CD4-positive, alpha-beta memory T cell (primary cell): ENCODE measurements around the gene PRDM12. TPM values are rescaled to one million over a fixed set of nuclear protein-coding genes. Genes with fewer than 3 reads are reported as not detected.

Experiments used
- CTCF ChIA-PET: fragments of 350-600 bp; sonication (Branson Sonifier 250); formaldehyde crosslinking; loops from one replicate; lab custom pipeline; 2021; ENCODE audit warnings: inconsistent platforms; ENCODE audit not compliant: partially characterized antibody; lab: Charles Lee
- POLR2A ChIA-PET: fragments of 350-600 bp; sonication (Branson Sonifier 250); formaldehyde crosslinking; loops from one replicate; lab custom pipeline; 2021; ENCODE audit not compliant: partially characterized antibody; lab: Charles Lee
- DNase-seq, 5 donors: peaks; one replicate each; pipeline versions ENCODE4 v3.0.0 to v3.0.0-alpha.2; 2020 to 2022; ENCODE audit warnings: mixed read lengths in 1 of 5
- H3K27ac ChIP-seq: one replicate; pipeline ENCODE4 v1.7.0; 2013; ENCODE audit warnings: low read depth, low read length
- H3K27me3 ChIP-seq: 2 replicates; pipeline ENCODE4 v1.7.0; 2013; ENCODE audit warnings: mild to moderate bottlenecking, low read length, moderate library complexity; ENCODE audit not compliant: insufficient read depth
- H3K36me3 ChIP-seq: 2 replicates; pipeline ENCODE4 v1.7.0; 2013; ENCODE audit warnings: mild to moderate bottlenecking, low read length, moderate library complexity; ENCODE audit not compliant: insufficient read depth
- H3K4me1 ChIP-seq: 2 replicates; pipeline ENCODE4 v1.7.0; 2013; ENCODE audit warnings: mild to moderate bottlenecking, low read length, moderate library complexity; ENCODE audit not compliant: insufficient read depth
- H3K4me3 ChIP-seq, 2 donors: one replicate each; pipeline ENCODE4 v1.7.0; 2013; ENCODE audit warnings: low read length in 2 of 2, mild to moderate bottlenecking in 1 of 2
- H3K9me3 ChIP-seq, 2 donors: one replicate each; pipeline ENCODE4 v1.7.0; 2013; ENCODE audit warnings: low read length in 2 of 2, control low read depth in 1 of 2; ENCODE audit not compliant: control insufficient read depth in 1 of 2
- H3K27ac Mint-ChIP-seq, 7 donors: one replicate each; pipeline ENCODE4 v1.8.0; 2020 to 2021; ENCODE audit warnings: mixed read lengths in 7 of 7, mild to moderate bottlenecking in 6 of 7, inconsistent platforms in 3 of 7, moderate library complexity in 3 of 7
- H3K27me3 Mint-ChIP-seq, 2 donors: one replicate each; pipeline ENCODE4 v1.8.0; 2020 to 2021; ENCODE audit warnings: mixed read lengths in 2 of 2
- H3K36me3 Mint-ChIP-seq, 2 donors: one replicate each; pipeline ENCODE4 v1.8.0; 2020 to 2021; ENCODE audit warnings: mixed read lengths in 2 of 2, inconsistent platforms in 1 of 2, mild to moderate bottlenecking in 1 of 2
- H3K4me1 Mint-ChIP-seq, 4 donors: one replicate each; pipeline ENCODE4 v1.8.0; 2020 to 2021; ENCODE audit warnings: mixed read lengths in 4 of 4, mild to moderate bottlenecking in 1 of 4
- H3K4me3 Mint-ChIP-seq, 8 donors: one replicate each; pipeline ENCODE4 v1.8.0; 2020 to 2021; ENCODE audit warnings: mixed read lengths in 8 of 8, mild to moderate bottlenecking in 7 of 8, moderate library complexity in 6 of 8, inconsistent platforms in 3 of 8
- H3K9me3 Mint-ChIP-seq, 8 donors: one replicate each; pipeline ENCODE4 v1.8.0; 2020 to 2021; ENCODE audit warnings: mixed read lengths in 8 of 8, mild to moderate bottlenecking in 5 of 8, inconsistent platforms in 3 of 8, moderate library complexity in 1 of 8
- intact Hi-C: fragments of 100-400 bp; cut with micrococcal nuclease; formaldehyde crosslinking; loops from one replicate; pipeline ENCODE4 v1.15.1; 2023
- polyA plus RNA-seq, 2 donors: library from polyadenylated mRNA; unstranded; fragments of 300-500 nt; fragmentation: Illumina TruSeq; gene quantifications; one replicate each; pipeline ENCODE4 v1.2.3, GENCODE V29; 2021
- total RNA-seq, 2 experiments: library from RNA; stranded (reverse); gene quantifications; one replicate each; pipeline ENCODE4 v1.2.3, GENCODE V29; 2021

The PRDM12 gene
- total and polyA plus RNA-seq, 4 experiments from 2014 or later, result 0.11 TPM; not detected in 3

DNA sequence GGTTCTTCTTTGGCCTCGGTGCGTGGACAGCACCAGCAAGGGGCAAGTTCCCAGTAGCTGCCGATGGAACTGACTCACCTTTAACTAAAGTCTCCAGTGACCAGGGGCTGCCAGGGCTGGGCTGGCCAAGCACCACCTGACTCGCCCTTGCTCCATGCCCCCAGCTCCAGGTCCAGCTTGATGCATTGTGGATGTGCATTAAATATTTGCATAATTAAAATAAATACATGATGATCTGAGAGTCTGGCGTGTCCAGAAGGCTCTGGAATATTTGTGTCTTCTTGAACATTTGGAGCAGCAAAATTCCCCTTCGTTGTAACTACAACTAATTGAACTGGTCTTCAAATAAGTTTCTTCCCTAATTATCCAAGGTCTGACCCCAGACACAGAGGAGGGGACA lies 9.5 kb upstream of the PRDM12 start:
- no peak overlapping the region for H3K4me3 Mint-ChIP-seq
- POLR2A ChIA-PET, result no interaction called here
- no peaks in the 10 kb centered on the region for H3K36me3 ChIP-seq
- no peak overlapping the region for H3K27ac Mint-ChIP-seq
- H3K27ac ChIP-seq, result no peak overlapping the region
- CTCF ChIA-PET, result no interaction called here
- intact Hi-C loops, result no loop called here
- H3K4me1 Mint-ChIP-seq, result peaks cover 0 to 8% (median 4%) of the 10 kb centered on the region in 4 donors
- no peaks in the 10 kb centered on the region for H3K27me3 ChIP-seq
- H3K27me3 Mint-ChIP-seq, result peaks cover 28 to 37% of the 10 kb centered on the region in 2 donors
- H3K9me3 Mint-ChIP-seq, result no peaks in the 10 kb centered on the region
- H3K4me1 ChIP-seq, result no peaks in the 10 kb centered on the region
- no peak overlapping the region for H3K4me3 ChIP-seq
- no peaks in the 10 kb centered on the region for H3K36me3 Mint-ChIP-seq
- no peak for DNase-seq
- no peaks in the 10 kb centered on the region for H3K9me3 ChIP-seq

DNA sequence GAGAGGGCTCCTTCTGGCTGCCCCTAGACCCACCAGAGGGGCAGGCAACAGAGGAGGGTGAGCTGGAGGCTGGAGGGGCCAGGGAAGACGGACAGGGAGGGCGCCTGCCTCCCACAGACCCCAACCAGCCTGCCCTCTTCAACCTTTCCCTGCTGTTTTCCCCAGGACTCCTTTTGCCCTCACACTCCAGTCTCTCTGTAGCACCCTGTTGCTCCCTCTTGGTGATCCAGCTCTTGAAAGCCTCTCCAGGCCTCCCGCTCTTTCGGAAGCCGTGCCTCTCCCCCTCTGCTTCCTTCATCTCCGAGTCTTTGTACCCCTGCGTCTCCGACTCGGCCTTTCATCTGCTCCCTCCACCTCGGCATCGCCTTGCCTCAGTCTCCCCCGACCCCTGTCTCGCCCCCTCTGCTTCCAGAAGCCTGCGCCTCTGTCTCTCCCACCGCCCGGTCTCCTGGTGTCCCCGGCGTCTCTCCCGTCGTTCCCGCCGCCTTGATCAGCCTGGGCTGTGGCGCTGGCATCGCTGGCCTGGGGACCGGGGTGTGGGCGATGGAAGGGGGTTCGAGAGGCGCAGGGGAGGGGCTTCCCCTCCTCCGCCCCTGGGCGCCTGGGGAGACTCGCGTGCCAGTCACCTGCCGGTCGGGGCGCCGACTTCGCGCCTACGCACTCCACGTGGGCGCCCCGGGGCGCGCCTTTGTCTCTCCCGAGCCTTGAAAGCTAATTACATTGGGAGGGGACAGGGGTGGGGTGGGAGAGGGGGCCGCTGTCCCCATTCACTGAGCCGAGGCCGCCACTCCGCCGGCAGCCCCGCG lies 5.3 kb upstream of the PRDM12 start:
- Histone ChIP-seq H3K27me3 (peaks cover 20% of the 10 kb centered on the region), H3K4me3 (no peak overlapping the region), H3K36me3 (no peaks in the 10 kb centered on the region), H3K9me3 (no peaks in the 10 kb centered on the region), H3K27ac (no peak overlapping the region), H3K4me1 (peaks cover 34% of the 10 kb centered on the region)
- H3K36me3 Mint-ChIP-seq, result no peaks in the 10 kb centered on the region
- intact Hi-C loops, result no loop called here
- H3K4me3 Mint-ChIP-seq, result peak overlapping the region in 2 of 8 donors; percentile 61 to 62
- DNase-seq, result no peak
- H3K9me3 Mint-ChIP-seq, result peaks cover 0 to 2% (median 0%) of the 10 kb centered on the region in 8 donors
- CTCF ChIA-PET, result no interaction called here
- POLR2A ChIA-PET, result no interaction called here
- peaks cover 45 to 50% of the 10 kb centered on the region in 2 donors for H3K27me3 Mint-ChIP-seq
- no peak overlapping the region for H3K27ac Mint-ChIP-seq
- H3K4me1 Mint-ChIP-seq, result peaks cover 2 to 28% (median 16%) of the 10 kb centered on the region in 4 donors

DNA sequence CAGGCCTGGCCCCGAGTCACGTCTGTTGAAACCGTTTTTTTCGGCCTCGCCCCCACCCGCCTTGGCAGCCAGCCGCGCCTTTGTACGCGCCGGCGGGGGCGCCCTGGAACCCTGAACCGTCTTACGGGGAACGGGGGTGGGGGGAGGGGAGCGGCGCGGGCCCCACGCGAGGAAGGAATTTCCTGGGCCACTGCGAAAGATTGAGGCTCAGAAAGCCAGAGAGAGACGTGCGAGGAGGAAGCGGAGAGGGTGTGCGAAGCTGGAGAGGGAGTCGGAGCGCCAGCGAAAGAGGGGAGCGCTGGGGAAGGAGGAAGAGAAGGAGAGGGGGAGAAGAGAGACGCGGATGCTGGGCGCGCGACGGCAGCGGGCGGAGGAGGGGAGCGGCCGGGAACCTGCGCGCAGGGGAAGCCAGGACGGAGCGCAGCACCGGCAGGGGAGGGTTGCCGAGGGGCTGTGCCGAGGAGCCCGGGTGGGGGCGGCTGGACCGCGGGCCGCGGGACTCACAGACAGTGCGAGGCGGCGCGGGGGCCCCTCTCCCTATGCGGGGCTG lies 4.6 kb upstream of the PRDM12 start:
- Histone ChIP-seq H3K4me1 (peaks cover 40% of the 10 kb centered on the region), H3K27me3 (peaks cover 20% of the 10 kb centered on the region), H3K27ac (no peak overlapping the region), H3K36me3 (no peaks in the 10 kb centered on the region), H3K4me3 (no peak overlapping the region), H3K9me3 (no peaks in the 10 kb centered on the region)
- peaks cover 46 to 53% of the 10 kb centered on the region in 2 donors for H3K27me3 Mint-ChIP-seq
- intact Hi-C loops, result no loop called here
- DNase-seq, result no peak
- CTCF ChIA-PET, result no interaction called here
- H3K4me3 Mint-ChIP-seq, result peak overlapping the region in 2 of 8 donors; percentile 71 to 72
- POLR2A ChIA-PET, result no interaction called here
- no peak overlapping the region for H3K27ac Mint-ChIP-seq
- H3K9me3 Mint-ChIP-seq, result peaks cover 0 to 2% (median 0%) of the 10 kb centered on the region in 8 donors
- H3K36me3 Mint-ChIP-seq, result no peaks in the 10 kb centered on the region
- H3K4me1 Mint-ChIP-seq, result peaks cover 2 to 29% (median 17%) of the 10 kb centered on the region in 4 donors

DNA sequence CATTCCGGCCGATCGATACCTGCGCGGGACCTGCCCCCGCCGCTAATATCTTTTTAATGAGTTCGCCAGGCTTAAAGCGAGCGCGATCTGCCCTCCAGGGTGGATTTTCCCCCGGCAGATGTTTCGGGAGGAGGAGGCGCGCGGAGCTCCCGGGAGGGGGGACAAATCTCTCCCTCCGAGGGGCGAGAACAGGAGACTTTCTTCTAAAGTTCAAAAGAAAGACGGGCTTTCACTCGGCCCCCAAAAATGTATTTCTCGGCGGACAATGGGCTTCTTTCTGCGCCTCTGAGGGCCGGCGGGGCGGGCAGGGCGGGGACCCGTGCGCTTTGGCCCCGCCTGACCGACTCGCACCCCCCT lies 4.1 kb upstream of the PRDM12 start:
- peaks cover 44 to 51% of the 10 kb centered on the region in 2 donors for H3K27me3 Mint-ChIP-seq
- DNase-seq, result no peak
- H3K9me3 Mint-ChIP-seq, result peaks cover 0 to 2% (median 0%) of the 10 kb centered on the region in 8 donors
- CTCF ChIA-PET, result no interaction called here
- Histone ChIP-seq H3K4me3 (no peak overlapping the region), H3K4me1 (peaks cover 44% of the 10 kb centered on the region), H3K27ac (no peak overlapping the region), H3K27me3 (peaks cover 20% of the 10 kb centered on the region), H3K36me3 (no peaks in the 10 kb centered on the region), H3K9me3 (no peaks in the 10 kb centered on the region)
- peak overlapping the region in 5 of 8 donors; percentile 33 to 59 (median 57) for H3K4me3 Mint-ChIP-seq
- POLR2A ChIA-PET, result no interaction called here
- H3K36me3 Mint-ChIP-seq, result no peaks in the 10 kb centered on the region
- intact Hi-C loops, result no loop called here
- H3K4me1 Mint-ChIP-seq, result peaks cover 3 to 33% (median 20%) of the 10 kb centered on the region in 4 donors
- H3K27ac Mint-ChIP-seq, result no peak overlapping the region

DNA sequence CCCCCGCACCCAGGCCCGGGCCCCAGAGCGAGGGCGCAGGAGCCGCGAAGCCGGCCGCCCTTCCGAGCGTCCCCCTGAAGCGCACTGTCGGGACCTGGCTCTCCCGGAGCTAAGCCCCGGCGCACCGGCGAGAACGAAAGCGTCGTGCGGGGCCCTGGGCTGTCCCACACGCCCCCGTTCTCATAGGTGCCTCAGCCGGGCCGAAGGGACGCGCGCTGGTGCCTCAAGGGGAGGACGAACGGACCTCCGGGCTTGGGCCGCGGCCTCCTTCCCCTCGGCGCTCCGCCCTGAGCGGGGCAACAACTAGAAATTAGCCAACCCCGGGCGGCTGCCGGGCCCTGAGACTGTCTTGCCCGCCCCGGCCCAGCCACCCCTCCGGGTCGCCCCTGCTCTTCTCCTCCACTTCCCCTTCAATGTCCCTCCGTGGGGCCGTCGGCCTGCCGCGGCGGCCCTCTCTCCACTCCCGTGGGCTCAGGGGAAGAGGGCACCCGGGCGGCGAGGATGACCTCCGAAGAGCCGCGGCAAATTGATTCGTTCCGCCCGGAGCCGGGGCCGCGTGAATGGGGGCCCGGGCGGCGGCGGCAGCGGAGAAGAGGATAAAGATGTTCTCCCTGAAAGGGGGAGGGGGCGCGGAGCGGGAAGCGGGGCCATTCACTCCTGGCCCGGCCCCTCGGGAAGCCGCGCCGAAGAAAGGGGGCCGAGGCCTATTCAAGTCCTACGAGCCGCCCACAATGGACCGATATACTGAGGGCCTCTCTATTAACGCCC lies 3.5 kb upstream of the PRDM12 start:
- H3K27ac ChIP-seq, result no peak overlapping the region
- Mint-ChIP-seq H3K27me3 (peaks cover 44 to 50% of the 10 kb centered on the region in 2 donors), H3K36me3 (no peaks in the 10 kb centered on the region), H3K4me3 (peak overlapping the region in 2 of 8 donors; percentile 11 to 64), H3K27ac (no peak overlapping the region), H3K4me1 (peaks cover 5 to 37% (median 24%) of the 10 kb centered on the region in 4 donors), H3K9me3 (peaks cover 0 to 2% (median 0%) of the 10 kb centered on the region in 8 donors)
- H3K4me1 ChIP-seq, result peaks cover 49% of the 10 kb centered on the region
- POLR2A ChIA-PET, result no interaction called here
- CTCF ChIA-PET, result no interaction called here
- H3K9me3 ChIP-seq, result no peaks in the 10 kb centered on the region
- intact Hi-C loops, result no loop called here
- H3K36me3 ChIP-seq, result no peaks in the 10 kb centered on the region
- DNase-seq, result no peak
- H3K4me3 ChIP-seq, result no peak overlapping the region
- H3K27me3 ChIP-seq, result peaks cover 20% of the 10 kb centered on the region

DNA sequence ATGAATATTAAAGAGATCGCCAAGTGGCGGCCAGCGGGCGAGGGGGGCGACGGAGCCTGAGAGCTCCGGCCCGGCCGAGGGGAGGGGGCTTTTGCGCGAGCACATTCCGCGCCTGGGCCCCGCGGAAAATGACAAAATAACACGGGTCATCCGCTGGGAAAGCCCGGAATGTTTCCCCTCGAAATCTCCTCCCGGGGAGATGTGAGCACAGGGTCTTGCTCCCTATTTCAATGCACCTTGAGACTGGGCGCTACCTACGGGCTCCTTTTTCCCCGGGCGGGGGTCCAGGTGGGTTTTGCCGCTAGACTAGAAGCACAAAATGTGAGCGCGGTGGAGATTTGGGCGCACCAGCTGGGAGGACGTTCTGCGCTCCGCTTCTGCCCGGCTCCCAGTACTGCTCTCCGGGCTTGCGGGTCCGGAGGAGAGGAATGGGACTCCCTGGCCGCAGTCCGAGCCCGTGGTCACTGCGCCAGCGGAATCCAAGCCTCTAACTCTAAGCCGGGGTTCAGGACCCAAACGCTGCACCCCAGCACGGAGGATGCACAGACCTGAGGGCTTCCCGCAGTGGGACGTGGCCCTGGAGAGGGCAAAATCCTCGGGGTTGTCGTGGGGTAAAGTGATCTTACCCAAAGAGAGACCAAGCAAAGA lies 2.8 kb upstream of the PRDM12 start:
- H3K9me3 Mint-ChIP-seq, result peaks cover 0 to 2% (median 0%) of the 10 kb centered on the region in 8 donors
- no peaks in the 10 kb centered on the region for H3K36me3 Mint-ChIP-seq
- H3K27ac ChIP-seq, result no peak overlapping the region
- H3K9me3 ChIP-seq, result no peaks in the 10 kb centered on the region
- intact Hi-C loops, result no loop called here
- H3K27me3 ChIP-seq, result peaks cover 23% of the 10 kb centered on the region
- H3K27ac Mint-ChIP-seq, result no peak overlapping the region
- DNase-seq, result no peak
- no peak overlapping the region for H3K4me3 ChIP-seq
- peaks cover 42 to 49% of the 10 kb centered on the region in 2 donors for H3K27me3 Mint-ChIP-seq
- peaks cover 5 to 37% (median 25%) of the 10 kb centered on the region in 4 donors for H3K4me1 Mint-ChIP-seq
- H3K4me1 ChIP-seq, result peaks cover 53% of the 10 kb centered on the region
- ChIA-PET POLR2A (no interaction called here), CTCF (no interaction called here)
- H3K36me3 ChIP-seq, result no peaks in the 10 kb centered on the region
- H3K4me3 Mint-ChIP-seq, result peak overlapping the region in 4 of 8 donors; percentile 25 to 74 (median 52)
